IMR-90 (cell line): ENCODE data around the gene TAGLN2. TPM values are rescaled to one million over a fixed set of nuclear protein-coding genes. Genes with fewer than 3 reads are reported as not detected.

ENCODE experiments used
- ATAC-seq: fragments of 200-7000 bp; cut with Tn5 transposase; 2 replicates; pipeline ENCODE4 v1.9.1; 2020; ENCODE audit warnings: low read depth, mild to moderate bottlenecking, moderate library complexity
- BruUV-seq: library from RNA; stranded (reverse); fragments of 400-500 nt; replicated peaks from 2 replicates; lab custom pipeline; 2021; lab: Mats Ljungman, UMichigan
- CTCF ChIA-PET: fragments of 300-600 bp; formaldehyde crosslinking; extraction: SDS; loops from one replicate; lab custom pipeline; 2021; ENCODE audit warnings: antibody characterized with exemption; lab: Yijun Ruan, JAX
- POLR2A ChIA-PET: fragments of 300-600 bp; sonication (Branson Sonifier 250); formaldehyde crosslinking; loops from one replicate; lab custom pipeline; 2022; ENCODE audit warnings: antibody characterized with exemption; ENCODE audit not compliant: unreplicated experiment; lab: Charles Lee
- DNase-seq: peaks from one replicate; pipeline ENCODE4 v3.0.0; 2013
- H2AFZ ChIP-seq: replicated peaks from 2 replicates; pipeline ENCODE3; 2013; ENCODE audit warnings: low read length, mild to moderate bottlenecking; ENCODE audit not compliant: poor library complexity
- H2AK5ac ChIP-seq: 2 replicates; pipeline ENCODE4 v1.6.1; 2013; ENCODE audit warnings: low read depth, low read length, inconsistent platforms
- H2AK9ac ChIP-seq: replicated peaks from 2 replicates; pipeline ENCODE3; 2013; ENCODE audit warnings: mild to moderate bottlenecking, low read depth, low read length, moderate library complexity; ENCODE audit not compliant: poor library complexity
- H2BK120ac ChIP-seq: 2 replicates; pipeline ENCODE4 v1.6.1; 2013; ENCODE audit warnings: low read depth, low read length, inconsistent platforms
- H2BK15ac ChIP-seq: 3 replicates; pipeline ENCODE4 v1.6.1; 2013; ENCODE audit warnings: low read depth, low read length, inconsistent platforms
- H2BK20ac ChIP-seq: 2 replicates; pipeline ENCODE4 v1.6.1; 2013; ENCODE audit warnings: low read depth, mild to moderate bottlenecking, inconsistent platforms, low read length, moderate library complexity
- H2BK5ac ChIP-seq: 2 replicates; pipeline ENCODE4 v1.6.1; 2013; ENCODE audit warnings: mild to moderate bottlenecking, low read depth, low read length, inconsistent platforms; ENCODE audit not compliant: poor library complexity, severe bottlenecking
- H3K14ac ChIP-seq: replicated peaks from 2 replicates; pipeline ENCODE4 v1.6.1; 2013; ENCODE audit warnings: low read depth, low read length, inconsistent platforms
- H3K18ac ChIP-seq: 2 replicates; pipeline ENCODE4 v1.6.1; 2013; ENCODE audit warnings: low read depth, low read length, control low read depth
- H3K23ac ChIP-seq: 2 replicates; pipeline ENCODE4 v1.6.1; 2013; ENCODE audit warnings: low read depth, low read length, inconsistent platforms
- H3K27ac ChIP-seq: 2 replicates; pipeline ENCODE4 v1.5.1; 2013; ENCODE audit warnings: mild to moderate bottlenecking, control low read depth, low read length; ENCODE audit not compliant: insufficient read depth
- H3K27me3 ChIP-seq: 2 replicates; pipeline ENCODE4 v1.6.1; 2013; ENCODE audit warnings: low read length; ENCODE audit not compliant: control insufficient read depth, insufficient read depth
- H3K36me3 ChIP-seq: 2 replicates; pipeline ENCODE4 v1.6.1; 2013; ENCODE audit warnings: low read length, mixed read lengths; ENCODE audit not compliant: control insufficient read depth, insufficient read depth
- H3K4ac ChIP-seq: 2 replicates; pipeline ENCODE4 v1.6.1; 2013; ENCODE audit warnings: low read depth, low read length, inconsistent platforms
- H3K4me1 ChIP-seq: 2 replicates; pipeline ENCODE4 v1.6.1; 2013; ENCODE audit warnings: low read length, mixed read lengths; ENCODE audit not compliant: control insufficient read depth, insufficient read depth
- H3K4me2 ChIP-seq: 2 replicates; pipeline ENCODE4 v1.6.1; 2013; ENCODE audit warnings: low read depth, mild to moderate bottlenecking, control low read depth, low read length, moderate library complexity
- H3K4me3 ChIP-seq: 2 replicates; pipeline ENCODE4 v1.5.1; 2013; ENCODE audit warnings: low read depth, mild to moderate bottlenecking, control low read depth, low read length, moderate library complexity; ENCODE audit not compliant: insufficient read depth
- H3K56ac ChIP-seq: 2 replicates; pipeline ENCODE4 v1.6.1; 2013; ENCODE audit warnings: low read length, inconsistent platforms; ENCODE audit not compliant: insufficient read depth; ENCODE audit errors: extremely low read depth
- H3K79me1 ChIP-seq, 2 experiments: 2 replicates each; pipeline ENCODE4 v1.6.1; 2013; ENCODE audit warnings: low read length in 2 of 2, inconsistent platforms in 1 of 2, low read depth in 1 of 2
- H3K9ac ChIP-seq: 2 replicates; pipeline ENCODE4 v1.6.1; 2013; ENCODE audit warnings: low read depth, low read length, control low read depth
- H3K9me1 ChIP-seq: 2 replicates; pipeline ENCODE4 v1.6.1; 2013; ENCODE audit warnings: low read length, inconsistent platforms; ENCODE audit not compliant: insufficient read depth
- H3K9me3 ChIP-seq: 2 replicates; pipeline ENCODE4 v1.6.1; 2013; ENCODE audit warnings: low read length; ENCODE audit not compliant: control insufficient read depth, insufficient read depth
- H4K20me1 ChIP-seq: 2 replicates; pipeline ENCODE4 v1.6.1; 2013; ENCODE audit warnings: low read length, inconsistent platforms; ENCODE audit not compliant: insufficient read depth
- H4K5ac ChIP-seq: 2 replicates; pipeline ENCODE4 v1.6.1; 2013; ENCODE audit warnings: mild to moderate bottlenecking, low read depth, low read length, control low read depth
- H4K8ac ChIP-seq, 2 experiments: 2 replicates each; pipeline ENCODE4 v1.6.1; 2013; ENCODE audit warnings: low read depth in 2 of 2, low read length in 2 of 2, control low read depth in 1 of 2, inconsistent platforms in 1 of 2
- H4K91ac ChIP-seq: 2 replicates; pipeline ENCODE4 v1.6.1; 2013; ENCODE audit warnings: low read depth, low read length, inconsistent platforms; ENCODE audit not compliant: insufficient read depth
- BHLHE40 ChIP-seq: fragments of 150-350 bp; IDR thresholded peaks from 2 replicates; pipeline ENCODE4 v1.6.1; 2016; ENCODE audit warnings: mild to moderate bottlenecking, low read depth, low read length
- CEBPB ChIP-seq: IDR thresholded peaks from 2 replicates; pipeline ENCODE4 v1.6.1; 2012; ENCODE audit warnings: low read depth, low read length, improper control_type of control experiment
- ELK1 ChIP-seq: fragments of 150-350 bp; IDR thresholded peaks from 2 replicates; pipeline ENCODE4 v1.6.1; 2016; ENCODE audit warnings: low read depth, mild to moderate bottlenecking, low read length, moderate library complexity, borderline replicate concordance
- MAFK ChIP-seq: IDR thresholded peaks from 2 replicates; pipeline ENCODE4 v1.6.1; 2012; ENCODE audit warnings: low read depth, low read length, improper control_type of control experiment
- NFE2L2 ChIP-seq: fragments of 150-350 bp; IDR thresholded peaks from 2 replicates; pipeline ENCODE4 v1.6.1; 2016; ENCODE audit warnings: low read depth, mild to moderate bottlenecking, low read length
- POLR2A ChIP-seq: IDR thresholded peaks from 2 replicates; pipeline ENCODE4 v1.6.1; 2012; ENCODE audit warnings: mild to moderate bottlenecking, low read depth, low read length
- WGBS, 2 experiments: methylation state at CpG; one replicate each; pipeline versions ENCODE4 v1.1.5 to v1.1.7; 2013; ENCODE audit warnings: missing lambda C conversion rate in 2 of 2; ENCODE audit not compliant: insufficient read length in 1 of 2; ENCODE audit errors: extremely low coverage in 2 of 2; 5-methylcytosine and 5-hydroxymethylcytosine counted together
- dilution Hi-C: fragments of 300-500 bp; cut with HindIII; formaldehyde crosslinking; loops from one replicate; pipeline ENCODE4 v1.14.3; 2018; ENCODE audit warnings: low sequenced_read_pairs; ENCODE audit not compliant: unreplicated experiment
- in situ Hi-C: fragments of 300-500 bp; cut with MboI; formaldehyde crosslinking; loops from 3 replicates; pipeline ENCODE4 v1.14.3; 2019; ENCODE audit warnings: low sequenced_read_pairs, inconsistent platforms, mixed read lengths
- intact Hi-C: fragments of 100-400 bp; cut with micrococcal nuclease; formaldehyde crosslinking; loops from 2 replicates; pipeline ENCODE4 v1.10.0; 2022
- polyA plus RNA-seq, 3 experiments: library from polyadenylated mRNA; depleted of rRNA; stranded (reverse); fragments of >200 nt; gene quantifications; 2 replicates each; pipeline ENCODE4 v1.2.3, GENCODE V29; 2012; ENCODE audit warnings: low replicate concordance in 1 of 3
- total RNA-seq: library from RNA; depleted of rRNA; stranded (reverse); fragments of >200 nt; gene quantifications from 2 replicates; pipeline ENCODE4 v1.2.3, GENCODE V29; 2012

The TAGLN2 gene
- total and polyA plus RNA-seq, 2 of the 4 experiments (the other 2 are of a cell fraction), result 440 to 634 TPM

- no peak overlapping the region for H3K4me3 ChIP-seq
- H2AFZ ChIP-seq, result peak overlapping the region; percentile 60
- peak; percentile 58 for DNase-seq
- no peak overlapping the region for H3K56ac ChIP-seq
- H4K5ac ChIP-seq, result no peak overlapping the region
- peak overlapping the region; percentile 42 for H2BK5ac ChIP-seq
- no peak overlapping the region for H3K4me2 ChIP-seq
- dilution Hi-C loops (loop anchor here (25.0 kb wide), 1 partner anchor 95 kb away; the partner anchor contains the start of gene DUSP23), in situ Hi-C loops (loop anchor here (25.0 kb wide), 1 partner anchor 670 kb away; the partner anchor contains the start of gene ACKR1), intact Hi-C loops (no loop called here)
- no peak for ATAC-seq
- H2BK20ac ChIP-seq, result peak overlapping the region; percentile 43
- no peak overlapping the region for H3K9ac ChIP-seq
- POLR2A ChIA-PET, result no interaction called here
- no peaks in the 10 kb centered on the region for H3K9me3 ChIP-seq
- H3K23ac ChIP-seq, result peak overlapping the region; percentile 79
- peak overlapping the region; percentile 64 for H2AK5ac ChIP-seq
- H3K14ac ChIP-seq, result peak overlapping the region; percentile 82
- no TSS peak for BruUV-seq
- WGBS, 2 experiments, result no CpG with 5 or more reads among the region's 2 CpGs
- H3K36me3 ChIP-seq, result no peaks in the 10 kb centered on the region
- H4K91ac ChIP-seq, result no peak overlapping the region
- no peaks in the 10 kb centered on the region for H3K79me1 ChIP-seq
- peak overlapping the region; percentile 62 for H2AK9ac ChIP-seq
- TF ChIP-seq MAFK (peak; percentile 42; the same call in 1 of the 2 replicates), ELK1 (no peak), NFE2L2 (peak; percentile 45), CEBPB (peak; percentile 87), POLR2A (no peak), BHLHE40 (no peak)
- H2BK15ac ChIP-seq, result peak overlapping the region; percentile 3; the same call in 2 of the 3 replicates
- peak overlapping the region; percentile 58 for H3K4ac ChIP-seq
- peak overlapping the region in 1 of 2 experiments; percentile 12; a peak in 2 of 4 replicates for H4K8ac ChIP-seq
- H3K27ac ChIP-seq, result no peak overlapping the region
- H3K9me1 ChIP-seq, result peaks cover 18% of the 10 kb centered on the region
- CTCF ChIA-PET, result interaction anchor here (1.5 kb wide), 1 partner anchor 84 kb away, joined by 7 read pairs; no protein-coding TSS in a partner anchor
- H3K4me1 ChIP-seq, result peaks cover 15% of the 10 kb centered on the region
- peak overlapping the region; percentile 39 for H2BK120ac ChIP-seq
- H3K18ac ChIP-seq, result peak overlapping the region; percentile 20; the same call in 1 of the 2 replicates
- H3K27me3 ChIP-seq, result no peaks in the 10 kb centered on the region
- no peaks in the 10 kb centered on the region for H4K20me1 ChIP-seq
Observed at GRCh38 chr1:159882527-159882862, 42.8 kb downstream of the TAGLN2 start.
